Stimulated activated CD4-positive, alpha-beta T cell treated with anti-CD3 and anti-CD28 coated beads, Interleukin-4, amount 100 ng/mL, for 1 hour (primary cell): Measurements from ENCODE around the gene PPP1R13B.

Experiments
- DNase-seq: peaks from one replicate; pipeline ENCODE4 v3.0.0-alpha.2; 2020

Gene PPP1R13B

GRCh38 chr14:103880348-103881267 is 33.2 kb upstream of the PPP1R13B start:
- no peak for DNase-seq

GRCh38 chr14:103879570-103880347 is 32.4 kb upstream of the PPP1R13B start:
- no peak for DNase-seq

- DNase-seq: no peak
Observed at GRCh38 chr14:103879118-103879569, 31.8 kb upstream of the PPP1R13B start.

- no peak for DNase-seq
Observed at GRCh38 chr14:103878180-103878579, 30.8 kb upstream of the PPP1R13B start.

GRCh38 chr14:103875010-103875409 is 27.6 kb upstream of the PPP1R13B start:
- DNase-seq: no peak

- no peak for DNase-seq
Observed at GRCh38 chr14:103872481-103873113, 25.2 kb upstream of the PPP1R13B start.

GRCh38 chr14:103871596-103872480 is 24.5 kb upstream of the PPP1R13B start:
- DNase-seq: peak; percentile 76

- no peak for DNase-seq
Observed at GRCh38 chr14:103870891-103871595, 23.7 kb upstream of the PPP1R13B start.

GRCh38 chr14:103870144-103870876 is 22.9 kb upstream of the PPP1R13B start:
- DNase-seq: no peak

GRCh38 chr14:103869406-103870143 is 22.2 kb upstream of the PPP1R13B start:
- no peak for DNase-seq

GRCh38 chr14:103868242-103868897 is 21.0 kb upstream of the PPP1R13B start:
- DNase-seq: no peak

- DNase-seq: no peak
Observed at GRCh38 chr14:103867523-103867953, 20.2 kb upstream of the PPP1R13B start.

GRCh38 chr14:103867020-103867419 is 19.6 kb upstream of the PPP1R13B start:
- no peak for DNase-seq

GRCh38 chr14:103863245-103863644 is 15.9 kb upstream of the PPP1R13B start:
- no peak for DNase-seq

- DNase-seq: no peak
Observed at GRCh38 chr14:103862393-103862782, 15.0 kb upstream of the PPP1R13B start.

GRCh38 chr14:103861413-103862392 is 14.3 kb upstream of the PPP1R13B start:
- no peak for DNase-seq

- DNase-seq: no peak
Observed at GRCh38 chr14:103859416-103860202, 12.2 kb upstream of the PPP1R13B start.
